ENCODE data around the gene SLC31A2.
"Not testable (repeated sequence)": the region's sequence is repeated elsewhere in the genome, so short reads cannot be mapped to it uniquely, and the experiment has no call there.

Gene SLC31A2

DNA sequence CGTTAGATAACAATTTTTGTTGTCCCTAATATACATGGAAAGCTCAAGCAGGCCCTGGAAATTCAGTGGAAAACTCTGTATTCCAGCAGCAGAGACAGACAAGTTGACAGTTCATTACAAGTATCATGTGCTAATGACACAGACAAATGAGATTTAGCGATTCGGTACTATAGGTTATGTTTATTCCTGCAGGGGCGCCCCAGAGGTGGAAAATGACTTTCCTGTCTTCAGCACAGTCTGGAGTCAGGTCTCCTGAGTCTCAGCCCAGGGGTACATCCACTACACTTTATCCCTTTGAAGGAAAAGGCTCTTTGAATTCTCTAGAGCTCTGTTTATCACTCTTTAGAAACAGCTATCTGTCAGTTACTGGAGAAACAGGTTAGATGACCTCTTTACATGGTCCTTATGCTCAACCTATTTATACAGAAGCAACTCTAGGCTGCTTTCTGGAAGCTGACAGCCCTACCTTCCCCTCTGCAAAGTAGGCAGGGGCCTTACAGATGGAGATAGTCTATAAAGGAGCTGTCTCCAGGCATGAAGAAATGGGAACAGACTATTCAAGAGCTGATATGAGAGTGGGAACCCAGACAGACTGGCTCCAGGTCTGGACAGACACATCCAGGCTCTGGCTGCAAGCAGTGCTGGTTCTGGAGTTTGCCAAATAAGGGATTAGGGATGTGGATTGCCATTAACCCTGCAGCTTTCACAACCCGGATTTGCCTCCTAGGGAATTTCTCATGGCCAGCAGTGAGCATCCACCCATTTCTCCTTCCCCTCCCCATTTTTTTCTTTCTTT is 7.2 kb upstream of the SLC31A2 start:
- TF ChIP-seq, protein P1, sequence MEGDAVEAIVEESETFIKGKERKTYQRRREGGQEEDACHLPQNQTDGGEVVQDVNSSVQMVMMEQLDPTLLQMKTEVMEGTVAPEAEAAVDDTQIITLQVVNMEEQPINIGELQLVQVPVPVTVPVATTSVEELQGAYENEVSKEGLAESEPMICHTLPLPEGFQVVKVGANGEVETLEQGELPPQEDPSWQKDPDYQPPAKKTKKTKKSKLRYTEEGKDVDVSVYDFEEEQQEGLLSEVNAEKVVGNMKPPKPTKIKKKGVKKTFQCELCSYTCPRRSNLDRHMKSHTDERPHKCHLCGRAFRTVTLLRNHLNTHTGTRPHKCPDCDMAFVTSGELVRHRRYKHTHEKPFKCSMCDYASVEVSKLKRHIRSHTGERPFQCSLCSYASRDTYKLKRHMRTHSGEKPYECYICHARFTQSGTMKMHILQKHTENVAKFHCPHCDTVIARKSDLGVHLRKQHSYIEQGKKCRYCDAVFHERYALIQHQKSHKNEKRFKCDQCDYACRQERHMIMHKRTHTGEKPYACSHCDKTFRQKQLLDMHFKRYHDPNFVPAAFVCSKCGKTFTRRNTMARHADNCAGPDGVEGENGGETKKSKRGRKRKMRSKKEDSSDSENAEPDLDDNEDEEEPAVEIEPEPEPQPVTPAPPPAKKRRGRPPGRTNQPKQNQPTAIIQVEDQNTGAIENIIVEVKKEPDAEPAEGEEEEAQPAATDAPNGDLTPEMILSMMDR (IDR thresholded peaks at IDR 0.05; ENCODE audit: low read depth, low read length) = no peak
- H3K4me3 ChIP-seq (ENCODE audit: low read depth, low read length) = no peak overlapping the region
- DNase-seq (ENCODE audit: low read depth, low spot score) = no peak
- in situ Hi-C loops (cut with HindIII; ENCODE audit: low sequenced_read_pairs) = no loop called here

GRCh38 chr9:113148372-113148705 is 2.5 kb upstream of the SLC31A2 start:
- no peak for DNase-seq (ENCODE audit: low read depth, low spot score)
- no peak overlapping the region for H3K4me3 ChIP-seq (ENCODE audit: low read depth, low read length)
- in situ Hi-C loops (cut with HindIII; ENCODE audit: low sequenced_read_pairs) = no loop called here
- TF ChIP-seq, protein P1 (IDR thresholded peaks at IDR 0.05; ENCODE audit: low read depth, low read length) = no peak

DNA sequence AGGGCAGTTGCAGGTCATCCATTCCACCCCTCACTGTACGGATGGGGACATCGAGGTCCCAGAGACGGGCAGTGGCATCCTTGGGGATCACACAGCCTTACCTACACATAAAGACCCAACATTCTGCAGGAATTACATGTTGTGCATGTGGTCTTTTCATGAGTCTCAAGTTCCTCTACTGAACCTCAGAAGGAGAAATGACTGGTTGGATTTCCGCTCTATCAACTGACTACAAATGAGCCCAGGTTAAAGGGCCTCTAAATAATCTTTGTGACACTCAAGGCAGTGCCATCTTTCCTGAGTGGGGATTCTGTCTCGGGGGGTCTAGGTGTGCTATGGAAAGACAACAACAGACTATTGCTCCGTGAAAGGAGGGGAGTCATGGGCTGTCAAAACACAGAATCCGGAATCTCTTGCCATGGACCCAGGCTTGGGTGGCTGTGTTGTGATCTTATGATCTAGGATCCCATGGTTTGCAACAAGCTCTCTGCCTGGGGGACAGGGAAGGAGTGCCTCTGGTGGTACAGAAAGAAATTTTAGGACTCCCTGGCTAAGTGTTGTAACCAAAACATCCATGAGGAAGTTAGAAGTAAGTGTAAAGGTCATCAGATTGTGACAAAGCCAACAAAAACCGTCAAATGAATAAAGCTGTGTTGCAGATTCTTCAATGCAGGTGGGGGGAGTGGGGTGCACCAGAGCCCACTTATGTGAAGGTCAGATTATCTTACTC is 1.9 kb upstream of the SLC31A2 start:
- H3K4me3 ChIP-seq (ENCODE audit: low read depth, low read length) = no peak overlapping the region
- no peak for DNase-seq (ENCODE audit: low read depth, low spot score)
- TF ChIP-seq, protein P1 (IDR thresholded peaks at IDR 0.05; ENCODE audit: low read depth, low read length) = no peak
- in situ Hi-C loops (cut with HindIII; ENCODE audit: low sequenced_read_pairs) = no loop called here

- in situ Hi-C loops (cut with HindIII; ENCODE audit: low sequenced_read_pairs); H3K4me3 ChIP-seq (ENCODE audit: low read depth, low read length); DNase-seq (ENCODE audit: low read depth, low spot score): not testable (repeated sequence)
Observed at GRCh38 chr9:113149561-113149960, 1.2 kb upstream of the SLC31A2 start.

GRCh38 chr9:113151696-113152630 is 1.2 kb downstream of the SLC31A2 start:
- DNase-seq (ENCODE audit: low read depth, low spot score) = no peak
- TF ChIP-seq, protein P1 (IDR thresholded peaks at IDR 0.05; ENCODE audit: low read depth, low read length) = no peak
- H3K4me3 ChIP-seq (ENCODE audit: low read depth, low read length) = peak overlapping the region; percentile 91
- in situ Hi-C loops (cut with HindIII; ENCODE audit: low sequenced_read_pairs) = no loop called here

GRCh38 chr9:113152699-113153098 is 1.9 kb downstream of the SLC31A2 start:
- in situ Hi-C loops (cut with HindIII; ENCODE audit: low sequenced_read_pairs) = no loop called here
- H3K4me3 ChIP-seq (ENCODE audit: low read depth, low read length) = no peak overlapping the region
- TF ChIP-seq, protein P1 (IDR thresholded peaks at IDR 0.05; ENCODE audit: low read depth, low read length) = no peak
- no peak for DNase-seq (ENCODE audit: low read depth, low spot score)

All from astrocyte of the spinal cord (primary cell).